H1 (cell line): Measurements from ENCODE around the gene AGR3. TPM values are rescaled to one million over a fixed set of nuclear protein-coding genes. Genes with fewer than 3 reads are reported as not detected.

ENCODE experiments used
- BACH1 ChIP-seq: IDR thresholded peaks from 2 replicates; pipeline ENCODE4 v1.6.1; 2012; ENCODE audit warnings: low read length, improper control_type of control experiment
- KDM5A ChIP-seq: fragments of 200-600 bp; IDR thresholded peaks from 2 replicates; pipeline ENCODE4 v1.7.1; 2012; ENCODE audit warnings: mild to moderate bottlenecking, low read length, inconsistent platforms, mixed read lengths
- SUZ12 ChIP-seq: fragments of 200-600 bp; sonication (generic); IDR thresholded peaks from 2 replicates; pipeline ENCODE4 v1.6.1; 2012; ENCODE audit warnings: mild to moderate bottlenecking, inconsistent platforms, low read length, moderate library complexity, mixed read lengths
- polyA plus RNA-seq, 7 experiments: library from polyadenylated mRNA; depleted of rRNA in 3 of 7; stranded (reverse) in 5 of 7; unstranded in 2 of 7; fragments of >200 nt in 5 of 7; fragments of 200-250 nt in 2 of 7; gene quantifications; 1 replicate in 5 of 7; 2 replicates in 1 of 7; 4 replicates in 1 of 7; pipeline versions ENCODE4 v1.2.1 to v1.2.3, GENCODE V29; 2011 to 2013; ENCODE audit warnings: missing spikeins in 2 of 7, mixed read lengths in 2 of 7
- total RNA-seq: library from RNA; stranded (reverse); fragmentation: NEBNext Ultra II Directional; extraction: Animal tissue kit (Norgen Biotek cat#: 25700); gene quantifications from 2 replicates; pipeline ENCODE4 v1.2.1, GENCODE V29; 2021

AGR3 gene
- total and polyA plus RNA-seq, 2 of the 8 experiments (the other 6 are each of a cell fraction or from before 2014, with no cell fraction given) = not detected

- TF ChIP-seq SUZ12 = no peak
- no peak for TF ChIP-seq KDM5A
- TF ChIP-seq BACH1 = no peak
Measured at GRCh38 chr7:16847381-16847860, 34.4 kb downstream of the AGR3 start (continued).
